ENCODE results near the gene CLDN11.
A peak's percentile ranks its signal among the peaks of the same experiment; 100 is the strongest.

CLDN11 gene

GRCh38 chr3:170467571-170468147 is 49.0 kb downstream of the CLDN11 start:
- H3K36me3 ChIP-seq (ENCODE audit: control insufficient read depth in 1 of 2, insufficient read depth in 2 of 2, low read length in 2 of 2) = no peaks in the 10 kb centered on the region
- no peak overlapping the region for H3K9ac ChIP-seq (ENCODE audit: low read depth in 1 of 2, low read length in 2 of 2)
- H3K9me3 ChIP-seq (ENCODE audit: control insufficient read depth in 1 of 2, low read length in 2 of 2) = no peaks in the 10 kb centered on the region
- no peak overlapping the region for H3K4me3 ChIP-seq (ENCODE audit: low read depth in 1 of 2, low read length in 2 of 2)
- H3K27ac ChIP-seq (ENCODE audit: low read depth, low read length) = no peak overlapping the region
- H3K4me1 ChIP-seq (ENCODE audit: control insufficient read depth in 1 of 2, insufficient read depth in 2 of 2, low read length in 2 of 2) = peaks cover 37 to 41% of the 10 kb centered on the region in 2 donors
- no peaks in the 10 kb centered on the region for H3K27me3 ChIP-seq (ENCODE audit: control insufficient read depth in 1 of 2, insufficient read depth in 2 of 2, low read length in 2 of 2)

- H3K4me3 ChIP-seq (ENCODE audit: low read depth in 1 of 2, low read length in 2 of 2) = peak overlapping the region in 1 of 2 donors; percentile 21
- no peaks in the 10 kb centered on the region for H3K36me3 ChIP-seq (ENCODE audit: control insufficient read depth in 1 of 2, insufficient read depth in 2 of 2, low read length in 2 of 2)
- H3K9ac ChIP-seq (ENCODE audit: low read depth in 1 of 2, low read length in 2 of 2) = no peak overlapping the region
- H3K4me1 ChIP-seq (ENCODE audit: control insufficient read depth in 1 of 2, insufficient read depth in 2 of 2, low read length in 2 of 2) = peaks cover 40 to 47% of the 10 kb centered on the region in 2 donors
- H3K9me3 ChIP-seq (ENCODE audit: control insufficient read depth in 1 of 2, low read length in 2 of 2) = no peaks in the 10 kb centered on the region
- no peak overlapping the region for H3K27ac ChIP-seq (ENCODE audit: low read depth, low read length)
- no peaks in the 10 kb centered on the region for H3K27me3 ChIP-seq (ENCODE audit: control insufficient read depth in 1 of 2, insufficient read depth in 2 of 2, low read length in 2 of 2)
These were observed 50.7 kb downstream of the CLDN11 start for GRCh38 chr3:170469151-170470062.

DNA sequence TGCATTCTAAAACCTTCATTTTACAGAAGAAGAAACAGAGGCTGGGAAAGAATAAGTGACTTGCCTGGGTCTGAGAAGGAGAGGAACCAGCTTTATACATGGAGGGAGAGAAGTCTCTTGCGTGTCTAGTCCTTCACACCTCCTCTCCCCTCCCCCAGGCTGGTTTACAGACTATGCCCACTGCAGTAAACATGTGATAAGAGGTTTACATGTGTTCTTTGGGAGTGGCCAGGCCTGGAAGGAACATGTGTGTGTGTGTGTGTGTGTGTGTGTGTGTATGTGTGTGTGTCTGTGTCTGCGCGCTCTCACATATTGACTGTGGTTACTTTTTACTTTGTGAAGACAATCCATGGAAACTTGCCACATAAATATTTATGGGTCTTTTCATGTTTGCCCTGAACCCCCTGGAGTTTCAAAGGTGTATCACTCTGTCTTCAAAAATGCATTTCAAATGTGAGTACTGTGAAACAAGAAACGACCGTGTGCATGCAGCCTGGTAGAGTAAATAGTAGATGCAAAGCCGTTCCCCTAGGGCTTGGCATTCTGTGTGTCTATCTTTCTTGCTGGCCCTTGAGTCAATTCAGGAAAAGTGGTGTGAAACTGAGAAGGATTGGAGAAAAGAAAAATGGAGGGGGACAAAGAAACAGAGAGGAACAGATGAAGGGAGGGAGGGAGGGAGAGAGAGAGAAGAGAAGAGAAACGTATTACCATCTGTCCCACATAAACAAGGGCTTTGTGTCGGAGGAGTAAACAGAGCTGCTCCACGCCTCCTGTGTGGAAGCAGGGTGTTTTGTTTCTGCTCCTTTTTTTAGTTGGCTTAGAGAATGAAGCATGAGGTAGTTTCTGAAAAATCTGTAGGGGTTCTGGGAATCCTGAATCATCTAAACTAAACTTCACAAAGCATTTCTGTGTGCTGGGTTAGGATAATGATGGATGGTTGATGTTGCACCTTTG is 51.7 kb downstream of the CLDN11 start:
- H3K4me3 ChIP-seq (ENCODE audit: low read depth in 1 of 2, low read length in 2 of 2) = no peak overlapping the region
- no peaks in the 10 kb centered on the region for H3K36me3 ChIP-seq (ENCODE audit: control insufficient read depth in 1 of 2, insufficient read depth in 2 of 2, low read length in 2 of 2)
- no peak overlapping the region for H3K9ac ChIP-seq (ENCODE audit: low read depth in 1 of 2, low read length in 2 of 2)
- no peaks in the 10 kb centered on the region for H3K9me3 ChIP-seq (ENCODE audit: control insufficient read depth in 1 of 2, low read length in 2 of 2)
- H3K27me3 ChIP-seq (ENCODE audit: control insufficient read depth in 1 of 2, insufficient read depth in 2 of 2, low read length in 2 of 2) = no peaks in the 10 kb centered on the region
- no peak overlapping the region for H3K27ac ChIP-seq (ENCODE audit: low read depth, low read length)
- peaks cover 40 to 46% of the 10 kb centered on the region in 2 donors for H3K4me1 ChIP-seq (ENCODE audit: control insufficient read depth in 1 of 2, insufficient read depth in 2 of 2, low read length in 2 of 2)

DNA sequence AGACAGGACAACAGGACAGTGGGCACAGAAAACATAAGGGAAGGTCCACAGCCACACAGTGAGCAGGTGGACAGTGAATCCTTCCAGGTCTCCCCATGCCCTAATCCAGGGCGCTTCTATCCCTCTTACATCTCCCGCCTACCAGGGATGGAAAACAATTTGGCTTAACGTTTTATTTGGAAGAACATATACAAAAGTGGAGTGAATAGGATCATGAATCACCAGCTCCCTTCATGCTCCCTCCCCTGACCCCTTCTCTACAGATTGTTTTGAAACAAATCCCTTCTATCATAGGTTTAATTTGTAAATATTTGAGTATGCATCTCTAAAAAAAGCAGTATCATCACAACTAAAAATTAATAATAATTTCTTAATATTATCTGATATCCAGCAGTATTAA is 52.5 kb downstream of the CLDN11 start:
- no peaks in the 10 kb centered on the region for H3K9me3 ChIP-seq (ENCODE audit: control insufficient read depth in 1 of 2, low read length in 2 of 2)
- H3K4me1 ChIP-seq (ENCODE audit: control insufficient read depth in 1 of 2, insufficient read depth in 2 of 2, low read length in 2 of 2) = peaks cover 40% of the 10 kb centered on the region in 2 donors
- no peak overlapping the region for H3K4me3 ChIP-seq (ENCODE audit: low read depth in 1 of 2, low read length in 2 of 2)
- no peak overlapping the region for H3K9ac ChIP-seq (ENCODE audit: low read depth in 1 of 2, low read length in 2 of 2)
- H3K27ac ChIP-seq (ENCODE audit: low read depth, low read length) = no peak overlapping the region
- H3K36me3 ChIP-seq (ENCODE audit: control insufficient read depth in 1 of 2, insufficient read depth in 2 of 2, low read length in 2 of 2) = no peaks in the 10 kb centered on the region
- no peaks in the 10 kb centered on the region for H3K27me3 ChIP-seq (ENCODE audit: control insufficient read depth in 1 of 2, insufficient read depth in 2 of 2, low read length in 2 of 2)

- Histone ChIP-seq H3K27me3 (ENCODE audit: control insufficient read depth in 1 of 2, insufficient read depth in 2 of 2, low read length in 2 of 2) (no peaks in the 10 kb centered on the region), H3K9ac (ENCODE audit: low read depth in 1 of 2, low read length in 2 of 2) (no peak overlapping the region), H3K9me3 (ENCODE audit: control insufficient read depth in 1 of 2, low read length in 2 of 2) (no peaks in the 10 kb centered on the region), H3K4me3 (ENCODE audit: low read depth in 1 of 2, low read length in 2 of 2) (no peak overlapping the region), H3K4me1 (ENCODE audit: control insufficient read depth in 1 of 2, insufficient read depth in 2 of 2, low read length in 2 of 2) (peaks cover 31% of the 10 kb centered on the region in 2 donors), H3K27ac (ENCODE audit: low read depth, low read length) (no peak overlapping the region), H3K36me3 (ENCODE audit: control insufficient read depth in 1 of 2, insufficient read depth in 2 of 2, low read length in 2 of 2) (no peaks in the 10 kb centered on the region)
These were observed 54.7 kb downstream of the CLDN11 start for GRCh38 chr3:170473358-170473757.

DNA sequence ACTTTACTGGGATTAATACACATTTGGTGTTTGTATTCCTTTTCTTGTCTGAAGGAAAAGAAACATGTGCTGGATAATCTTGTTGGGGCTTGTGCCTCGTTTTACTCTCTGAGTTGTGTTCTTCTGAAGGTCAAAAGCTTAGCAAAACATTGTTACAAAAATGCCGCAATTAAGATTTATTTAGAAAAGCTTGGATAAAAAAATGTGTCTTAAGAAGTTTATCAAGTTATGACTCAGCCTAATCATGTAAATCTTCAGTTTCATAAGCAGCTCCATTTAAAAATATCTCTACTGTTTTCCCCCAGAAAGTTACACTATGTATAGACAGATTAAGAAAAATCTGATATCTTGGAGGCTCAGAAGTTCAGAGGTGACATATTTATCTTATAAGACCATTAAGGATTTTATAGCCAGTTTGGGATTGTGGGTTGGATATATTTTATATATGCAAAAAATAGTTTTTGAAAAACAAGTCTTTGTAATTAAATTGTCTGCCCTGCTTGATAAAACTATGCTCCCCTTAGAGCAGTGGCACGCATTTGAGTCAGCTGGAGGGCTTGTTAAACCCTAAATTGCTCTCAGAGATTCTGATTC is 56.5 kb downstream of the CLDN11 start:
- Histone ChIP-seq H3K4me1 (ENCODE audit: control insufficient read depth in 1 of 2, insufficient read depth in 2 of 2, low read length in 2 of 2) (peaks cover 13% of the 10 kb centered on the region in 2 donors), H3K27ac (ENCODE audit: low read depth, low read length) (no peak overlapping the region), H3K4me3 (ENCODE audit: low read depth in 1 of 2, low read length in 2 of 2) (no peak overlapping the region), H3K9ac (ENCODE audit: low read depth in 1 of 2, low read length in 2 of 2) (no peak overlapping the region), H3K9me3 (ENCODE audit: control insufficient read depth in 1 of 2, low read length in 2 of 2) (no peaks in the 10 kb centered on the region), H3K27me3 (ENCODE audit: control insufficient read depth in 1 of 2, insufficient read depth in 2 of 2, low read length in 2 of 2) (no peaks in the 10 kb centered on the region), H3K36me3 (ENCODE audit: control insufficient read depth in 1 of 2, insufficient read depth in 2 of 2, low read length in 2 of 2) (no peaks in the 10 kb centered on the region)

DNA sequence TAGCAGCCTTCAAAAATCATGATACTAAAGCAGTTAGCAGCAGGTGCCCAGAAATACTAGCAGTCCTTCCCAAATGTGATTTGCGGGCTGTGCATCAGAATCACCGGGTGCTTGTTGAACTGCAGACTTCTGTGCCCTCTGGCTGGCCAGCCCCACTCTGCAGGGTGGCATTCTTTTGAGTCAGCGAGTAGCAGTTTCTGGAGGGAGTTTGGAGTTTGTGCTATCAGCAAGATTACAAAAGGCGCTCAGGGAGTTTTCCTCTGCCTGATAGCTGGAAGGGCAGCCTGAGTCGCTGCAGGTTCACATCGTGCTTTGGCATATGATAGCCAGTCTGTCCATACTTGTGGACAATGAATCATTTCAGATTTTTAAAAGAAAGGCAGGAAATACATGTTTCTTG is 57.6 kb downstream of the CLDN11 start:
- Histone ChIP-seq H3K27me3 (ENCODE audit: control insufficient read depth in 1 of 2, insufficient read depth in 2 of 2, low read length in 2 of 2) (no peaks in the 10 kb centered on the region), H3K9ac (ENCODE audit: low read depth in 1 of 2, low read length in 2 of 2) (no peak overlapping the region), H3K9me3 (ENCODE audit: control insufficient read depth in 1 of 2, low read length in 2 of 2) (no peaks in the 10 kb centered on the region), H3K36me3 (ENCODE audit: control insufficient read depth in 1 of 2, insufficient read depth in 2 of 2, low read length in 2 of 2) (no peaks in the 10 kb centered on the region), H3K4me3 (ENCODE audit: low read depth in 1 of 2, low read length in 2 of 2) (no peak overlapping the region), H3K27ac (ENCODE audit: low read depth, low read length) (no peak overlapping the region), H3K4me1 (ENCODE audit: control insufficient read depth in 1 of 2, insufficient read depth in 2 of 2, low read length in 2 of 2) (peaks cover 4 to 7% of the 10 kb centered on the region in 2 donors)

DNA sequence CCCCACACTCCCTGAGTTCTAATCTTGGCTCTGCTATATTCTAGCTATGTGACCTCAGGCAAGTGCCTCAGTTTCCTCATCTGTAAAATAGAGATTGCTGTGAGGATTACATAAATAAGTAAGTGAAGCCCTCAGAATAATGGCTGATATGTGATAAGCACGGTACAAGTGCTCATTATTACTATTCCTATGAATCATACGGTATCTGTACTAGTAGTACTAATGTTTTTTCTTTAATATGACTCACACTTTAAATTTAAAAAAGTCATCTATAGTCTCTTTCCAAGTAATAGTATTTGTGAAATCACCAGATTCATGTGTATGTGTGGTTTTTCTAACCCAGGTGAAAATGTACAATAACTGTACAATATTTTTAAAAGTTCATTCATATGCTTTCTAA is 58.7 kb downstream of the CLDN11 start:
- H3K27me3 ChIP-seq (ENCODE audit: control insufficient read depth in 1 of 2, insufficient read depth in 2 of 2, low read length in 2 of 2) = no peaks in the 10 kb centered on the region
- no peaks in the 10 kb centered on the region for H3K9me3 ChIP-seq (ENCODE audit: control insufficient read depth in 1 of 2, low read length in 2 of 2)
- H3K36me3 ChIP-seq (ENCODE audit: control insufficient read depth in 1 of 2, insufficient read depth in 2 of 2, low read length in 2 of 2) = no peaks in the 10 kb centered on the region
- H3K9ac ChIP-seq (ENCODE audit: low read depth in 1 of 2, low read length in 2 of 2) = no peak overlapping the region
- no peak overlapping the region for H3K4me3 ChIP-seq (ENCODE audit: low read depth in 1 of 2, low read length in 2 of 2)
- no peak overlapping the region for H3K27ac ChIP-seq (ENCODE audit: low read depth, low read length)
- H3K4me1 ChIP-seq (ENCODE audit: control insufficient read depth in 1 of 2, insufficient read depth in 2 of 2, low read length in 2 of 2) = peaks cover 4 to 7% of the 10 kb centered on the region in 2 donors

DNA sequence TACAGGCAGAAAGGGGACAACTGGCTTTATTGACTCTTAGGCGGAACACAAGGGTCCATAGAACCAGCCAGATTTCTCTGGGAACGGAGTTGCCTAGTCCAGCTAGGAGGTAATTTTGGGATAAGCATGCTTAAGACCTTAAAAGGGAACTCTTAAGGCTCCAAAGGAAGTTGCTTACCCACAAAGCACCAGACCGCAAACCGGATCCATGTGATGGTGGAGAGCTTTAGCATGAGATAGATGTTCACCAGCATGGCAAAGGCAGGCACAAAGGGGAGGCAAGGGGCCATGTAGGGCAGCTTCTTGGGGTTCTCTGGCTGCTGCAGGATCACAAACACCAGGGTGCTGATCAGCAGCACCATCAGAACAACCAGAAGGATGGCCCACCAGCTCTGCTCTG is 61.4 kb downstream of the CLDN11 start:
- no peak overlapping the region for H3K9ac ChIP-seq (ENCODE audit: low read depth in 1 of 2, low read length in 2 of 2)
- H3K27ac ChIP-seq (ENCODE audit: low read depth, low read length) = no peak overlapping the region
- no peaks in the 10 kb centered on the region for H3K27me3 ChIP-seq (ENCODE audit: control insufficient read depth in 1 of 2, insufficient read depth in 2 of 2, low read length in 2 of 2)
- no peaks in the 10 kb centered on the region for H3K9me3 ChIP-seq (ENCODE audit: control insufficient read depth in 1 of 2, low read length in 2 of 2)
- no peak overlapping the region for H3K4me3 ChIP-seq (ENCODE audit: low read depth in 1 of 2, low read length in 2 of 2)
- no peaks in the 10 kb centered on the region for H3K36me3 ChIP-seq (ENCODE audit: control insufficient read depth in 1 of 2, insufficient read depth in 2 of 2, low read length in 2 of 2)
- no peaks in the 10 kb centered on the region for H3K4me1 ChIP-seq (ENCODE audit: control insufficient read depth in 1 of 2, insufficient read depth in 2 of 2, low read length in 2 of 2)
